ENCODE measurements around the gene AQP12B. TPM values are rescaled to one million over a fixed set of nuclear protein-coding genes. Genes with fewer than 3 reads are reported as not detected.

AQP12B gene
- polyA plus RNA-seq, 1 donor (not counting 4 experiments of a cell fraction or from before 2014, with no cell fraction given): not detected

GRCh38 chr2:240646176-240646899, 36.3 kb downstream of the AQP12B start:
- Histone ChIP-seq H2AFZ (ENCODE audit: control insufficient read depth, low read length) (no peak overlapping the region), H4K20me1 (ENCODE audit: control insufficient read depth, extremely low read depth, insufficient read depth, low read length) (no peaks in the 10 kb centered on the region), H3K27me3 (ENCODE audit: control insufficient read depth, extremely low read depth, insufficient read depth, low read length) (peaks cover 46% of the 10 kb centered on the region), H3K36me3 (ENCODE audit: control insufficient read depth in 2 of 2, extremely low read depth in 1 of 2, insufficient read depth in 2 of 2, low read length in 2 of 2) (no peaks in the 10 kb centered on the region), H3K4me2 (ENCODE audit: control insufficient read depth, extremely low read depth, insufficient read depth, low read depth, low read length) (no peak overlapping the region), H3K9me1 (ENCODE audit: control insufficient read depth, extremely low read depth, insufficient read depth, low read length) (no peaks in the 10 kb centered on the region), H3K79me2 (ENCODE audit: control insufficient read depth, insufficient read depth, low read length) (no peaks in the 10 kb centered on the region), H3K9me3 (ENCODE audit: control insufficient read depth, low read depth, low read length) (no peaks in the 10 kb centered on the region), H3K4me3 (ENCODE audit: control insufficient read depth in 2 of 3, extremely low read depth in 1 of 3, insufficient read depth in 2 of 3, low read depth in 1 of 3, low read length in 3 of 3) (no peak overlapping the region), H3K9ac (ENCODE audit: control insufficient read depth, extremely low read depth, insufficient read depth, low read length) (no peak overlapping the region), H3K4me1 (ENCODE audit: control insufficient read depth, extremely low read depth, insufficient read depth, low read length) (no peaks in the 10 kb centered on the region), H3K27ac (ENCODE audit: control insufficient read depth, insufficient read depth, low read length) (no peak overlapping the region)
- FAIRE-seq: no peak
- dilution Hi-C loops (cut with MboI; ENCODE audit: extremely low pct_ligation_motif_present, low sequenced_read_pairs): no loop called here
- TF ChIP-seq EZH2 (IDR thresholded peaks at IDR 0.05; ENCODE audit: low read length) (no peak), CTCF (optimal IDR thresholded peaks at IDR 0.05 in 1 of 3, IDR thresholded peaks at IDR 0.05 in 1 of 3, conservative IDR thresholded peaks at IDR 0.05 in 1 of 3; ENCODE audit: extremely low read depth in 1 of 3, insufficient read depth in 2 of 3, low read length in 3 of 3) (no peak)
- no peak for DNase-seq (ENCODE audit: low read depth, low spot score)

DNA sequence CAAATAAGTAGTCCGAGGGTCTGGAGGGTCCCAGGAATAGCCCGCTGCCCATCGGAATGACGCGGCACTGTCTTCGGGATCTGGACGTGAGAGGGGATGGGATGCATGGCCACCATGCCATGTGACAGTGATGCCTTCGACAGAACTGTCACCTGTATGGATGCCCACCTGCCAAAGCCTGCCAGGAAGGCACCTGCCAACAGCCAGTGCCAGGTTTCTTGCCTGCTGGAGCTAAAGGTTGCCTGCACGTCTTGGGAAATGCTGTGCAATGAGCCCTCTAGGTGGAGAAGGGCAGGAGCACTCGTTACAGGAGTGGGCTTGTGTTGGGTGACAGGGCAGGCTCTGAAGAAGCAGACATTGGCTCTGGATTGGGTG, 36.9 kb downstream of the AQP12B start:
- no peaks in the 10 kb centered on the region for H4K20me1 ChIP-seq (ENCODE audit: control insufficient read depth, extremely low read depth, insufficient read depth, low read length)
- H3K9me3 ChIP-seq (ENCODE audit: control insufficient read depth, low read depth, low read length): no peaks in the 10 kb centered on the region
- no peak for DNase-seq (ENCODE audit: low read depth, low spot score)
- no peaks in the 10 kb centered on the region for H3K4me1 ChIP-seq (ENCODE audit: control insufficient read depth, extremely low read depth, insufficient read depth, low read length)
- H3K27ac ChIP-seq (ENCODE audit: control insufficient read depth, insufficient read depth, low read length): no peak overlapping the region
- FAIRE-seq: no peak
- H3K79me2 ChIP-seq (ENCODE audit: control insufficient read depth, insufficient read depth, low read length): no peaks in the 10 kb centered on the region
- no peaks in the 10 kb centered on the region for H3K36me3 ChIP-seq (ENCODE audit: control insufficient read depth in 2 of 2, extremely low read depth in 1 of 2, insufficient read depth in 2 of 2, low read length in 2 of 2)
- no peak overlapping the region for H3K9ac ChIP-seq (ENCODE audit: control insufficient read depth, extremely low read depth, insufficient read depth, low read length)
- H3K4me3 ChIP-seq (ENCODE audit: control insufficient read depth in 2 of 3, extremely low read depth in 1 of 3, insufficient read depth in 2 of 3, low read depth in 1 of 3, low read length in 3 of 3): no peak overlapping the region
- H3K4me2 ChIP-seq (ENCODE audit: control insufficient read depth, extremely low read depth, insufficient read depth, low read depth, low read length): no peak overlapping the region
- TF ChIP-seq CTCF (optimal IDR thresholded peaks at IDR 0.05 in 1 of 3, IDR thresholded peaks at IDR 0.05 in 1 of 3, conservative IDR thresholded peaks at IDR 0.05 in 1 of 3; ENCODE audit: extremely low read depth in 1 of 3, insufficient read depth in 2 of 3, low read length in 3 of 3) (no peak), EZH2 (IDR thresholded peaks at IDR 0.05; ENCODE audit: low read length) (no peak)
- peaks cover 45% of the 10 kb centered on the region for H3K27me3 ChIP-seq (ENCODE audit: control insufficient read depth, extremely low read depth, insufficient read depth, low read length)
- H3K9me1 ChIP-seq (ENCODE audit: control insufficient read depth, extremely low read depth, insufficient read depth, low read length): no peaks in the 10 kb centered on the region
- dilution Hi-C loops (cut with MboI; ENCODE audit: extremely low pct_ligation_motif_present, low sequenced_read_pairs): no loop called here
- no peak overlapping the region for H2AFZ ChIP-seq (ENCODE audit: control insufficient read depth, low read length)
